IMR-90 (cell line): Measurements from ENCODE around the gene CMTR1. TPM values are rescaled to one million over a fixed set of nuclear protein-coding genes. Genes with fewer than 3 reads are reported as not detected.

ENCODE experiments used
- ATAC-seq: fragments of 200-7000 bp; cut with Tn5 transposase; 2 replicates; pipeline ENCODE4 v1.9.1; 2020; ENCODE audit warnings: low read depth, mild to moderate bottlenecking, moderate library complexity
- BruUV-seq: library from RNA; stranded (reverse); fragments of 400-500 nt; replicated peaks from 2 replicates; lab custom pipeline; 2021; lab: Mats Ljungman, UMichigan
- CTCF ChIA-PET: fragments of 300-600 bp; formaldehyde crosslinking; extraction: SDS; loops from one replicate; lab custom pipeline; 2021; ENCODE audit warnings: antibody characterized with exemption; lab: Yijun Ruan, JAX
- POLR2A ChIA-PET: fragments of 300-600 bp; sonication (Branson Sonifier 250); formaldehyde crosslinking; loops from one replicate; lab custom pipeline; 2022; ENCODE audit warnings: antibody characterized with exemption; ENCODE audit not compliant: unreplicated experiment; lab: Charles Lee
- DNase-seq: peaks from one replicate; pipeline ENCODE4 v3.0.0; 2013
- H2AFZ ChIP-seq: replicated peaks from 2 replicates; pipeline ENCODE3; 2013; ENCODE audit warnings: low read length, mild to moderate bottlenecking; ENCODE audit not compliant: poor library complexity
- H2AK5ac ChIP-seq: 2 replicates; pipeline ENCODE4 v1.6.1; 2013; ENCODE audit warnings: low read depth, low read length, inconsistent platforms
- H2AK9ac ChIP-seq: replicated peaks from 2 replicates; pipeline ENCODE3; 2013; ENCODE audit warnings: mild to moderate bottlenecking, low read depth, low read length, moderate library complexity; ENCODE audit not compliant: poor library complexity
- H2BK120ac ChIP-seq: 2 replicates; pipeline ENCODE4 v1.6.1; 2013; ENCODE audit warnings: low read depth, low read length, inconsistent platforms
- H2BK15ac ChIP-seq: 3 replicates; pipeline ENCODE4 v1.6.1; 2013; ENCODE audit warnings: low read depth, low read length, inconsistent platforms
- H2BK20ac ChIP-seq: 2 replicates; pipeline ENCODE4 v1.6.1; 2013; ENCODE audit warnings: low read depth, mild to moderate bottlenecking, inconsistent platforms, low read length, moderate library complexity
- H2BK5ac ChIP-seq: 2 replicates; pipeline ENCODE4 v1.6.1; 2013; ENCODE audit warnings: mild to moderate bottlenecking, low read depth, low read length, inconsistent platforms; ENCODE audit not compliant: poor library complexity, severe bottlenecking
- H3K14ac ChIP-seq: replicated peaks from 2 replicates; pipeline ENCODE4 v1.6.1; 2013; ENCODE audit warnings: low read depth, low read length, inconsistent platforms
- H3K18ac ChIP-seq: 2 replicates; pipeline ENCODE4 v1.6.1; 2013; ENCODE audit warnings: low read depth, low read length, control low read depth
- H3K23ac ChIP-seq: 2 replicates; pipeline ENCODE4 v1.6.1; 2013; ENCODE audit warnings: low read depth, low read length, inconsistent platforms
- H3K27ac ChIP-seq: 2 replicates; pipeline ENCODE4 v1.5.1; 2013; ENCODE audit warnings: mild to moderate bottlenecking, control low read depth, low read length; ENCODE audit not compliant: insufficient read depth
- H3K27me3 ChIP-seq: 2 replicates; pipeline ENCODE4 v1.6.1; 2013; ENCODE audit warnings: low read length; ENCODE audit not compliant: control insufficient read depth, insufficient read depth
- H3K36me3 ChIP-seq: 2 replicates; pipeline ENCODE4 v1.6.1; 2013; ENCODE audit warnings: low read length, mixed read lengths; ENCODE audit not compliant: control insufficient read depth, insufficient read depth
- H3K4ac ChIP-seq: 2 replicates; pipeline ENCODE4 v1.6.1; 2013; ENCODE audit warnings: low read depth, low read length, inconsistent platforms
- H3K4me1 ChIP-seq: 2 replicates; pipeline ENCODE4 v1.6.1; 2013; ENCODE audit warnings: low read length, mixed read lengths; ENCODE audit not compliant: control insufficient read depth, insufficient read depth
- H3K4me2 ChIP-seq: 2 replicates; pipeline ENCODE4 v1.6.1; 2013; ENCODE audit warnings: low read depth, mild to moderate bottlenecking, control low read depth, low read length, moderate library complexity
- H3K4me3 ChIP-seq: 2 replicates; pipeline ENCODE4 v1.5.1; 2013; ENCODE audit warnings: low read depth, mild to moderate bottlenecking, control low read depth, low read length, moderate library complexity; ENCODE audit not compliant: insufficient read depth
- H3K56ac ChIP-seq: 2 replicates; pipeline ENCODE4 v1.6.1; 2013; ENCODE audit warnings: low read length, inconsistent platforms; ENCODE audit not compliant: insufficient read depth; ENCODE audit errors: extremely low read depth
- H3K79me1 ChIP-seq, 2 experiments: 2 replicates each; pipeline ENCODE4 v1.6.1; 2013; ENCODE audit warnings: low read length in 2 of 2, inconsistent platforms in 1 of 2, low read depth in 1 of 2
- H3K9ac ChIP-seq: 2 replicates; pipeline ENCODE4 v1.6.1; 2013; ENCODE audit warnings: low read depth, low read length, control low read depth
- H3K9me1 ChIP-seq: 2 replicates; pipeline ENCODE4 v1.6.1; 2013; ENCODE audit warnings: low read length, inconsistent platforms; ENCODE audit not compliant: insufficient read depth
- H3K9me3 ChIP-seq: 2 replicates; pipeline ENCODE4 v1.6.1; 2013; ENCODE audit warnings: low read length; ENCODE audit not compliant: control insufficient read depth, insufficient read depth
- H4K20me1 ChIP-seq: 2 replicates; pipeline ENCODE4 v1.6.1; 2013; ENCODE audit warnings: low read length, inconsistent platforms; ENCODE audit not compliant: insufficient read depth
- H4K5ac ChIP-seq: 2 replicates; pipeline ENCODE4 v1.6.1; 2013; ENCODE audit warnings: mild to moderate bottlenecking, low read depth, low read length, control low read depth
- H4K8ac ChIP-seq, 2 experiments: 2 replicates each; pipeline ENCODE4 v1.6.1; 2013; ENCODE audit warnings: low read depth in 2 of 2, low read length in 2 of 2, control low read depth in 1 of 2, inconsistent platforms in 1 of 2
- H4K91ac ChIP-seq: 2 replicates; pipeline ENCODE4 v1.6.1; 2013; ENCODE audit warnings: low read depth, low read length, inconsistent platforms; ENCODE audit not compliant: insufficient read depth
- CEBPB ChIP-seq: IDR thresholded peaks from 2 replicates; pipeline ENCODE4 v1.6.1; 2012; ENCODE audit warnings: low read depth, low read length, improper control_type of control experiment
- CHD1 ChIP-seq: IDR thresholded peaks from 2 replicates; pipeline ENCODE4 v1.6.1; 2012; ENCODE audit warnings: low read depth, low read length, improper control_type of control experiment
- CTCF ChIP-seq: conservative IDR thresholded peaks from 2 replicates; pipeline ENCODE4 v1.5.1; 2012; ENCODE audit warnings: mild to moderate bottlenecking, low read depth, low read length, improper control_type of control experiment
- FOS ChIP-seq: fragments of 150-350 bp; IDR thresholded peaks from 2 replicates; pipeline ENCODE4 v1.6.1; 2016; ENCODE audit warnings: low read depth, low read length
- MAZ ChIP-seq: IDR thresholded peaks from 2 replicates; pipeline ENCODE4 v1.6.1; 2012; ENCODE audit warnings: low read depth, mild to moderate bottlenecking, low read length, improper control_type of control experiment, moderate library complexity, borderline replicate concordance
- MXI1 ChIP-seq: IDR thresholded peaks from 2 replicates; pipeline ENCODE4 v1.6.1; 2012; ENCODE audit warnings: low read depth, mild to moderate bottlenecking, low read length, moderate library complexity, borderline replicate concordance
- NFE2L2 ChIP-seq: fragments of 150-350 bp; IDR thresholded peaks from 2 replicates; pipeline ENCODE4 v1.6.1; 2016; ENCODE audit warnings: low read depth, mild to moderate bottlenecking, low read length
- POLR2A ChIP-seq: IDR thresholded peaks from 2 replicates; pipeline ENCODE4 v1.6.1; 2012; ENCODE audit warnings: mild to moderate bottlenecking, low read depth, low read length
- RAD21 ChIP-seq: IDR thresholded peaks from 2 replicates; pipeline ENCODE4 v1.6.1; 2012; ENCODE audit warnings: low read length, improper control_type of control experiment
- RCOR1 ChIP-seq: IDR thresholded peaks from 2 replicates; pipeline ENCODE4 v1.6.1; 2012; ENCODE audit warnings: mild to moderate bottlenecking, low read length, improper control_type of control experiment; ENCODE audit not compliant: insufficient replicate concordance
- RFX5 ChIP-seq: IDR thresholded peaks from 2 replicates; pipeline ENCODE4 v1.8.0; 2012; ENCODE audit warnings: low read depth, mild to moderate bottlenecking, low read length, moderate library complexity
- SMC3 ChIP-seq: fragments of 150-350 bp; IDR thresholded peaks from 2 replicates; pipeline ENCODE4 v1.6.1; 2016; ENCODE audit warnings: low read depth, mild to moderate bottlenecking, antibody characterized with exemption, low read length, moderate library complexity
- USF2 ChIP-seq: fragments of 150-350 bp; IDR thresholded peaks from 2 replicates; pipeline ENCODE4 v1.6.1; 2017; ENCODE audit warnings: mild to moderate bottlenecking, antibody characterized with exemption, low read length, low read depth
- WGBS, 2 experiments: methylation state at CpG; one replicate each; pipeline versions ENCODE4 v1.1.5 to v1.1.7; 2013; ENCODE audit warnings: missing lambda C conversion rate in 2 of 2; ENCODE audit not compliant: insufficient read length in 1 of 2; ENCODE audit errors: extremely low coverage in 2 of 2; 5-methylcytosine and 5-hydroxymethylcytosine counted together
- dilution Hi-C: fragments of 300-500 bp; cut with HindIII; formaldehyde crosslinking; loops from one replicate; pipeline ENCODE4 v1.14.3; 2018; ENCODE audit warnings: low sequenced_read_pairs; ENCODE audit not compliant: unreplicated experiment
- in situ Hi-C: fragments of 300-500 bp; cut with MboI; formaldehyde crosslinking; loops from 3 replicates; pipeline ENCODE4 v1.14.3; 2019; ENCODE audit warnings: low sequenced_read_pairs, inconsistent platforms, mixed read lengths
- intact Hi-C: fragments of 100-400 bp; cut with micrococcal nuclease; formaldehyde crosslinking; loops from 2 replicates; pipeline ENCODE4 v1.10.0; 2022
- polyA plus RNA-seq, 3 experiments: library from polyadenylated mRNA; depleted of rRNA; stranded (reverse); fragments of >200 nt; gene quantifications; 2 replicates each; pipeline ENCODE4 v1.2.3, GENCODE V29; 2012; ENCODE audit warnings: low replicate concordance in 1 of 3
- total RNA-seq: library from RNA; depleted of rRNA; stranded (reverse); fragments of >200 nt; gene quantifications from 2 replicates; pipeline ENCODE4 v1.2.3, GENCODE V29; 2012

The CMTR1 gene
- total and polyA plus RNA-seq, 2 of the 4 experiments (the other 2 are of a cell fraction) = 22.6 to 30.1 TPM

DNA sequence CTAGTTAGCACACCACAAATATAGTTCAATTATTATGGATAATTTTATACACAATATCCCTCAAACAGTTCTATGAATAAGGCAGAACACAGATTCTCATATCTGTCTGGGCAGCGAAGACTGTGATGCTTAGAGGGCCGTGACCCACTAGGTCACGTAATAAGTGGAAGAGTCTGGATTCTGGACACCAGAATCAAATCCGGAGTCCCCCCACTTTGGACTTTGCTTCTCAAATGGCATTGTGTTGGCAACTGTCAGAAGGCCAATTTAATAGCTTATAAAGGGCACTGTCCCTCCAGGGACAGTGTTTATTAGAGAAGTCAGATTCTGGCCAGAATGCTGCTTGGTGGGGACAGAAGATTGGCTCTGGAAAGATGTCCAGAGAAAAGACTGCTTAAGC lies 73.5 kb downstream of the CMTR1 start:
- H3K4me2 ChIP-seq = no peak overlapping the region
- H3K9me1 ChIP-seq = no peaks in the 10 kb centered on the region
- no peaks in the 10 kb centered on the region for H4K20me1 ChIP-seq
- no peaks in the 10 kb centered on the region for H3K4me1 ChIP-seq
- H2AFZ ChIP-seq = no peak overlapping the region
- WGBS, 2 experiments = 76% methylated on average over 3 of the region's 4 CpGs; no CpG with 5 or more reads in 1 of the 2 experiments
- dilution Hi-C loops = no loop called here
- no peak overlapping the region for H3K4ac ChIP-seq
- in situ Hi-C loops = no loop called here
- no peak overlapping the region for H3K23ac ChIP-seq
- no peak overlapping the region for H4K8ac ChIP-seq
- no peak overlapping the region for H4K5ac ChIP-seq
- no peak overlapping the region for H2AK9ac ChIP-seq
- H2BK120ac ChIP-seq = no peak overlapping the region
- POLR2A ChIA-PET = no interaction called here
- no peaks in the 10 kb centered on the region for H3K79me1 ChIP-seq
- H2AK5ac ChIP-seq = no peak overlapping the region
- H3K9me3 ChIP-seq = no peaks in the 10 kb centered on the region
- DNase-seq (no peak), ATAC-seq (no peak)
- no peak overlapping the region for H2BK20ac ChIP-seq
- H3K9ac ChIP-seq = no peak overlapping the region
- intact Hi-C loops = no loop called here
- BruUV-seq = no TSS peak
- no peak overlapping the region for H2BK15ac ChIP-seq
- H3K27me3 ChIP-seq = peaks cover 55% of the 10 kb centered on the region
- H3K14ac ChIP-seq = no peak overlapping the region
- H3K56ac ChIP-seq = no peak overlapping the region
- H3K4me3 ChIP-seq = no peak overlapping the region
- CTCF ChIA-PET = no interaction called here
- no peak overlapping the region for H2BK5ac ChIP-seq
- no peak for TF ChIP-seq RCOR1
- no peak for TF ChIP-seq POLR2A
- TF ChIP-seq NFE2L2 = no peak
- no peak for TF ChIP-seq SMC3
- no peak for TF ChIP-seq RFX5
- TF ChIP-seq MAZ = no peak
- no peak for TF ChIP-seq FOS
- no peak for TF ChIP-seq CTCF
- no peak for TF ChIP-seq USF2
- TF ChIP-seq RAD21 = no peak
- no peak for TF ChIP-seq MXI1
- TF ChIP-seq CHD1 = no peak
- no peak for TF ChIP-seq CEBPB
- H3K27ac ChIP-seq = no peak overlapping the region
- no peak overlapping the region for H4K91ac ChIP-seq
- no peaks in the 10 kb centered on the region for H3K36me3 ChIP-seq
- H3K18ac ChIP-seq = no peak overlapping the region
